K562 (cell line): ENCODE data around the gene CATSPER1. TPM values are rescaled to one million over a fixed set of nuclear protein-coding genes. Genes with fewer than 3 reads are reported as not detected.

Source experiments
- ATAC-seq: fragments of 200-7000 bp; cut with Tn5 transposase; 3 replicates; pipeline ENCODE4 v1.9.1; 2020; ENCODE audit warnings: moderate library complexity
- BruUV-seq: library from RNA; stranded (reverse); fragments of 400-500 nt; replicated peaks from 2 replicates; lab custom pipeline; 2021; lab: Mats Ljungman, UMichigan
- CTCF ChIA-PET: fragments of 300-600 bp; formaldehyde crosslinking; extraction: SDS; loops from one replicate; lab custom pipeline; 2021; ENCODE audit warnings: low intra/inter-chr PET ratio; lab: Yijun Ruan, JAX
- POLR2A ChIA-PET: fragments of 300-600, 350-650 bp; sonication (Branson Sonifier 250); formaldehyde crosslinking; extraction: SDS; loops from one replicate; lab custom pipeline; 2021; ENCODE audit warnings: antibody characterized with exemption, inconsistent platforms; lab: Yijun Ruan, JAX
- DNase-seq, 4 experiments: peaks; one replicate each; pipeline versions ENCODE4 v3.0.0 to v3.0.0-alpha.2; 2011 to 2018; ENCODE audit warnings: low spot score in 3 of 4, mixed read lengths in 3 of 4; ENCODE audit errors: extremely low read depth in 1 of 4
- FAIRE-seq: peaks from 2 replicates; lab custom pipeline; 2011; peaks lifted over from hg19 to GRCh38; lab: Jason Lieb, UNC
- H2AFZ ChIP-seq: 2 replicates; pipeline ENCODE4 v1.6.0; 2011; ENCODE audit warnings: low read depth, low read length, control low read depth, inconsistent platforms
- H3K27ac ChIP-seq: fragments of 200-600 bp; 3 replicates; pipeline ENCODE4 v1.8.0; 2011; ENCODE audit warnings: low read depth, mild to moderate bottlenecking, control low read depth, inconsistent platforms, low read length, moderate library complexity, mixed read lengths; ENCODE audit errors: extremely low read depth
- H3K27me3 ChIP-seq, 2 experiments: fragments of 300-600 bp in 1 of 2; 2 replicates in 1 of 2; 3 replicates in 1 of 2; pipeline versions ENCODE4 v1.6.0 to v1.8.0; 2011; ENCODE audit warnings: inconsistent platforms in 2 of 2, low read length in 2 of 2, mild to moderate bottlenecking in 1 of 2, mixed read lengths in 1 of 2, moderate library complexity in 1 of 2; ENCODE audit not compliant: control insufficient read depth in 2 of 2, insufficient read depth in 2 of 2
- H3K36me3 ChIP-seq: fragments of 300-600 bp; 3 replicates; pipeline ENCODE4 v1.8.0; 2011; ENCODE audit warnings: mild to moderate bottlenecking, low read length, inconsistent platforms; ENCODE audit not compliant: control insufficient read depth, insufficient read depth
- H3K4me1 ChIP-seq, 2 experiments: fragments of 200-600 bp in 1 of 2; replicated peaks in 1 of 2; 2 replicates in 1 of 2; 3 replicates in 1 of 2; pipeline versions ENCODE4 v1.5.1 to v1.8.0; 2011; ENCODE audit warnings: inconsistent platforms in 2 of 2, low read length in 2 of 2, mild to moderate bottlenecking in 1 of 2, mixed read lengths in 1 of 2, moderate library complexity in 1 of 2; ENCODE audit not compliant: control insufficient read depth in 2 of 2, insufficient read depth in 2 of 2
- H3K4me2 ChIP-seq: 2 replicates; pipeline ENCODE4 v1.6.1; 2011; ENCODE audit warnings: low read length, control low read depth, inconsistent platforms, mixed read lengths; ENCODE audit not compliant: insufficient read depth
- H3K4me3 ChIP-seq: fragments of 200-600 bp; sonication (generic), shearing (Covaris generic); 2 replicates; pipeline ENCODE4 v1.5.1; 2016; ENCODE audit warnings: control low read depth, inconsistent platforms
- H3K79me2 ChIP-seq: fragments of 200-600 bp; 3 replicates; pipeline ENCODE4 v1.8.0; 2011; ENCODE audit warnings: low read length, inconsistent platforms; ENCODE audit not compliant: control insufficient read depth, insufficient read depth
- H3K9ac ChIP-seq, 2 experiments: 2 replicates each; pipeline versions ENCODE4 v1.6.0 to v1.6.1; 2011; ENCODE audit warnings: low read depth in 2 of 2, low read length in 2 of 2, control low read depth in 1 of 2, inconsistent platforms in 1 of 2, mild to moderate bottlenecking in 1 of 2, mixed read lengths in 1 of 2; ENCODE audit not compliant: insufficient read depth in 1 of 2
- H3K9me1 ChIP-seq: one replicate; pipeline ENCODE4 v1.6.0; 2011; ENCODE audit warnings: inconsistent platforms, mild to moderate bottlenecking, low read length, moderate library complexity; ENCODE audit not compliant: control insufficient read depth, insufficient read depth
- H3K9me3 ChIP-seq: replicated peaks from 2 replicates; pipeline ENCODE4 v1.5.1; 2011; ENCODE audit warnings: low read depth, low read length, inconsistent platforms; ENCODE audit not compliant: control insufficient read depth, insufficient read depth
- H4K20me1 ChIP-seq: replicated peaks from 2 replicates; pipeline ENCODE4 v1.6.1; 2011; ENCODE audit warnings: low read length, inconsistent platforms, mixed read lengths; ENCODE audit not compliant: control insufficient read depth, insufficient read depth
- FOXA1 ChIP-seq: fragments of 450-650 bp; IDR thresholded peaks from 2 replicates; pipeline ENCODE4 v1.6.1; 2016; ENCODE audit warnings: mild to moderate bottlenecking, borderline replicate concordance
- WGBS: fragments of 100-300 bp; shearing (Covaris generic); methylation state at CpG from one replicate; pipeline ENCODE4 v1.1.6; 2016; ENCODE audit warnings: low coverage, mixed read lengths; ENCODE audit not compliant: insufficient coverage; ENCODE audit errors: missing lambda C conversion rate; 5-methylcytosine and 5-hydroxymethylcytosine counted together
- in situ Hi-C: fragments of 300-500 bp; cut with MboI; formaldehyde crosslinking; loops from 4 replicates; pipeline ENCODE4 v1.15.0; 2018; ENCODE audit warnings: inconsistent platforms, mixed read lengths
- intact Hi-C: fragments of 100-400 bp; cut with micrococcal nuclease; formaldehyde crosslinking; loops from 2 replicates; pipeline ENCODE4 v1.14.2; 2022
- polyA plus RNA-seq, 8 experiments: library from polyadenylated mRNA; depleted of rRNA in 4 of 8; stranded (reverse) in 5 of 8; unstranded in 3 of 8; fragments of >200 nt; fragmentation: Nextera tagmentation in 2 of 8; fragmentation: Illumina TruSeq in 1 of 8; extraction: Ambion mirVana in 2 of 8; extraction: Trizol in 1 of 8; gene quantifications; 2 replicates each; pipeline versions ENCODE4 v1.2.1 to v1.2.3, GENCODE V29; 2011 to 2014; ENCODE audit warnings: inconsistent platforms in 1 of 8, missing spikeins in 1 of 8
- total RNA-seq, 7 experiments: library from RNA; depleted of rRNA in 6 of 7; stranded (reverse); fragments of >200 nt in 6 of 7; fragmentation: Illumina TruSeq in 2 of 7; extraction: Trizol in 2 of 7; gene quantifications; 2 replicates each; pipeline versions ENCODE4 v1.2.1 to v1.2.3, GENCODE V29; 2011 to 2021; ENCODE audit warnings: low replicate concordance in 1 of 7
- TF ChIP-seq, protein P1 (sequence below): sonication (generic); formaldehyde crosslinking; IDR thresholded peaks from 2 replicates; pipeline ENCODE4 v1.8.1; 2023; ENCODE audit warnings: mild to moderate bottlenecking, missing genetic modification reagents

CATSPER1 gene
- total and polyA plus RNA-seq, 9 of the 15 experiments (the other 6 are each of a cell fraction or from before 2014, with no cell fraction given), result 0.21 to 3.3 (median 0.76) TPM

DNA sequence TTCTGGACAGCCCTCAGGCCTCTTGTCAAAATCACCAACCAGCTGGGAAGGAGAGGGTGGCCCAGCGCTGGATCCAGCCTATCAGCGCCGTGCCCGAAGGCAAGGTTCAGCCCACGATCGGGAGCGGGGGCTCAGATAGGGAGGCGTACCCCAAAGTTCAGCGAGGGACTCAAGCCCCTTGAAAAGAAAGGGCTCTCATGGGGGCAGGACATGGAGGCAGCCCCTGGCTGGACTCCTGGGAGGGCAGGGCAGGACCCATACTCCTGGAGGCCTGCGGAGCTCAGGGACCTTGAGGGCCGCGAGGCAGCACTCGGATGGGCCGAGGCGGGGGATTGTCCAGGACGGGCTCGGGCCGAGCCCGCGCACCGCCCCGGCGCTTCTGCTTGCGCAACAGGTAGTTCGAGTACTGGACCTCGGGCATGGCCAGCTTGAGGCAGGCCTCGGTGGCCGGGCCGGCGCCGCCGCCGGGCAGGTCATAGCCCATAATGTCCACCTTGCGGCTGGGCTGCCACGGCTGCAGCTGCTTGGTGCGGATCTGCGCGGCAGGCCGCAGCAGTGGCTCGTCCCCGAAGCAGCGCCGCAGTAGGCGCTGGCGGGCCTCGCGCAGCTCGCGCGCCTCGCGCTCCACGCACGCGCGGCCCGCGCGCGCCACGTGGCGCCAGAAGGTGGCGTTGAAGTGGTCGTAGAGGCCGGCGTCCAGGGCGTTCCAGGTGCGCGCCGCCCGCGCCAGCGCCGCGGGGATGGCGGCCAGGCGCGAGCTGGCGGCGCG lies 16.1 kb upstream of the CATSPER1 start:
- no peak overlapping the region for H3K4me2 ChIP-seq
- DNase-seq, result no peak
- intact Hi-C loops (no loop called here), in situ Hi-C loops (no loop called here)
- POLR2A ChIA-PET, result no interaction called here
- no peak for FAIRE-seq
- H4K20me1 ChIP-seq, result no peaks in the 10 kb centered on the region
- BruUV-seq, result no TSS peak
- H3K36me3 ChIP-seq, result no peaks in the 10 kb centered on the region
- no peaks in the 10 kb centered on the region for H3K79me2 ChIP-seq
- no peak overlapping the region for H3K9ac ChIP-seq
- 81% methylated on average over 54 of the region's 81 CpGs for whole genome bisulfite sequencing
- no peaks in the 10 kb centered on the region for H3K9me3 ChIP-seq
- H2AFZ ChIP-seq, result no peak overlapping the region
- no peaks in the 10 kb centered on the region for H3K9me1 ChIP-seq
- ATAC-seq, result no peak
- H3K4me1 ChIP-seq, result peaks cover 0 to 6% of the 10 kb centered on the region in 2 experiments; a peak in 2 of 5 replicates
- H3K27me3 ChIP-seq, result peaks cover 0 to 4% of the 10 kb centered on the region in 2 experiments; a peak in 1 of 5 replicates
- H3K4me3 ChIP-seq, result no peak overlapping the region
- CTCF ChIA-PET, result no interaction called here
- TF ChIP-seq, protein P1, sequence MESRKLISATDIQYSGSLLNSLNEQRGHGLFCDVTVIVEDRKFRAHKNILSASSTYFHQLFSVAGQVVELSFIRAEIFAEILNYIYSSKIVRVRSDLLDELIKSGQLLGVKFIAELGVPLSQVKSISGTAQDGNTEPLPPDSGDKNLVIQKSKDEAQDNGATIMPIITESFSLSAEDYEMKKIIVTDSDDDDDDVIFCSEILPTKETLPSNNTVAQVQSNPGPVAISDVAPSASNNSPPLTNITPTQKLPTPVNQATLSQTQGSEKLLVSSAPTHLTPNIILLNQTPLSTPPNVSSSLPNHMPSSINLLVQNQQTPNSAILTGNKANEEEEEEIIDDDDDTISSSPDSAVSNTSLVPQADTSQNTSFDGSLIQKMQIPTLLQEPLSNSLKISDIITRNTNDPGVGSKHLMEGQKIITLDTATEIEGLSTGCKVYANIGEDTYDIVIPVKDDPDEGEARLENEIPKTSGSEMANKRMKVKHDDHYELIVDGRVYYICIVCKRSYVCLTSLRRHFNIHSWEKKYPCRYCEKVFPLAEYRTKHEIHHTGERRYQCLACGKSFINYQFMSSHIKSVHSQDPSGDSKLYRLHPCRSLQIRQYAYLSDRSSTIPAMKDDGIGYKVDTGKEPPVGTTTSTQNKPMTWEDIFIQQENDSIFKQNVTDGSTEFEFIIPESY (CRISPR knock-in tag), result peak; percentile 20; the same call in 1 of the 2 replicates
- TF ChIP-seq FOXA1, result no peak
- no peak overlapping the region for H3K27ac ChIP-seq
